ENCODE data around the gene RUNX2. TPM values are rescaled to one million over a fixed set of nuclear protein-coding genes. Genes with fewer than 3 reads are reported as not detected.

Gene RUNX2
- total and polyA plus RNA-seq, 10 donors: 0.86 to 9.4 (median 6.6) TPM

DNA sequence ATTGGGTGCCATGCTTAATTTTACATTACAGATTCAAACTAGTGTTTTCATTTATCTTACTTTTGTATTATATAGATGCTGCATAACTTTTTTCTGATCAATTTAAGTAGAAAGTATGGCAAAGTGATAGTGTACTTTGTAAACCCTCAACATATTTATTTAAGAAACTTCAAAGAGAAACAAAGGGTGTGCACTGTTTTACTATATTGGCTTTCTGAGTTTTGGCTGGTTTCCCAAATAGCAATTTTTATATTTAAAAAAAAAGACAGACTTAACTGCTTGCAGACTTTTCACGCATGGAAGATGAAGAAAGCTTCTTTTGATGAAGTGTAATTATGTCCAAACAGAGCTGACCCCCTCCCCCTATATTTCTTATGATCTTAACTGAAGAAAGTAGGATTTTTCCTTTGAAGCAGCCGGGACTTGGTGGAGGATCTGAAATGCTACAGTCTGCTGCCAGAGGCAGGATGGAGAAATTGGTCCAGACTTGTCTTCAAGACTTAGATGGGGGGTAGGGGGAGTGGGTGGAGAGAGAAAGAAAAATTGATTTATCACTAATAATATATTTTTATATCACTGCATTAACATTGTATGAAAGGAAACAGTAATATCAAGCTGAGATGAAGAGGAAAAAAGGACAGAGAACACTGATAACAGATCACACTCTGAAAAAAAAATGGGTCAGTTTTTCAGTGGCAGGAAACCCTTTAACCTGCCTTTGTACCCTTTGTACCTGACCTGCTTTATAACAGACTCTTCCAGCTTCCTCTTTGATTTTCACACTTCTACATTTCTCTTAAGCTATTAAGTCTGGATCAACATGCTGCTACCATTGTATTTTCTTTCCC, 105.6 kb downstream of the RUNX2 start:
- intact Hi-C loops (cut with DNase I; ENCODE audit: low total_unique reads): no loop called here

DNA sequence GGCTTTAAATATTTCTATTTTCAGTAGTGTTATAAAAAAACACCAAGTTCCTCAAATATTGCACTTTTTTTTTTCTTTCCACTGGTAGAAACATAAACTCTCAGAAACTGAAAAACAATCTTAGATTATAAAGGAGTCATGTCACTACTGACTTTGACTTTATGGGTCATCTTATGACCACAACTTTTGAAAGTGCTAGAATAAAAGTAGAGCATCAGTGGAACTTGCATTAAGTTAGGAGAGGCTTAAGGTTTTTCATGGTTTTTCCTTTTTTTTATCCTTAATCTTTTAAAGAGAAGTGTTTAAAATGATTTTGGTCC, 106.2 kb downstream of the RUNX2 start:
- H3K27me3 ChIP-seq (replicated peaks in 1 of 7): peaks cover 0 to 5% (median 0%) of the 10 kb centered on the region in 7 donors
- peaks cover 10 to 72% (median 32%) of the 10 kb centered on the region in 6 donors for H3K4me1 ChIP-seq
- intact Hi-C loops (cut with DNase I; ENCODE audit: low total_unique reads): no loop called here
- peak overlapping the region in 4 of 8 donors; percentile 7 to 39 (median 12) for H3K27ac ChIP-seq
- no peak for DNase-seq
- no peak for TF ChIP-seq POLR2A (IDR thresholded peaks at IDR 0.05)
- no peaks in the 10 kb centered on the region for H3K36me3 ChIP-seq
- H3K9me3 ChIP-seq: no peaks in the 10 kb centered on the region
- H3K4me3 ChIP-seq: no peak overlapping the region

More for the DNA sequence above, 105.6 kb downstream of the RUNX2 start:
- H3K9me3 ChIP-seq: no peaks in the 10 kb centered on the region
- peak overlapping the region in 4 of 8 donors; percentile 7 to 39 (median 12) for H3K27ac ChIP-seq
- H3K36me3 ChIP-seq: no peaks in the 10 kb centered on the region
- 52 to 64% (median 57%) methylated on average over 2 of the region's 2 CpGs for WGBS, 5 donors
- TF ChIP-seq CTCF (IDR thresholded peaks at IDR 0.05 in 8 of 11, conservative IDR thresholded peaks at IDR 0.05 in 3 of 11): no peak
- TF ChIP-seq POLR2A (IDR thresholded peaks at IDR 0.05): no peak
- TF ChIP-seq POLR2AphosphoS5 (IDR thresholded peaks at IDR 0.05): no peak
- peaks cover 10 to 66% (median 29%) of the 10 kb centered on the region in 6 donors for H3K4me1 ChIP-seq
- H3K4me3 ChIP-seq: no peak overlapping the region
- no peak for DNase-seq
- H3K27me3 ChIP-seq (replicated peaks in 1 of 7): peaks cover 0 to 5% (median 0%) of the 10 kb centered on the region in 7 donors

DNA sequence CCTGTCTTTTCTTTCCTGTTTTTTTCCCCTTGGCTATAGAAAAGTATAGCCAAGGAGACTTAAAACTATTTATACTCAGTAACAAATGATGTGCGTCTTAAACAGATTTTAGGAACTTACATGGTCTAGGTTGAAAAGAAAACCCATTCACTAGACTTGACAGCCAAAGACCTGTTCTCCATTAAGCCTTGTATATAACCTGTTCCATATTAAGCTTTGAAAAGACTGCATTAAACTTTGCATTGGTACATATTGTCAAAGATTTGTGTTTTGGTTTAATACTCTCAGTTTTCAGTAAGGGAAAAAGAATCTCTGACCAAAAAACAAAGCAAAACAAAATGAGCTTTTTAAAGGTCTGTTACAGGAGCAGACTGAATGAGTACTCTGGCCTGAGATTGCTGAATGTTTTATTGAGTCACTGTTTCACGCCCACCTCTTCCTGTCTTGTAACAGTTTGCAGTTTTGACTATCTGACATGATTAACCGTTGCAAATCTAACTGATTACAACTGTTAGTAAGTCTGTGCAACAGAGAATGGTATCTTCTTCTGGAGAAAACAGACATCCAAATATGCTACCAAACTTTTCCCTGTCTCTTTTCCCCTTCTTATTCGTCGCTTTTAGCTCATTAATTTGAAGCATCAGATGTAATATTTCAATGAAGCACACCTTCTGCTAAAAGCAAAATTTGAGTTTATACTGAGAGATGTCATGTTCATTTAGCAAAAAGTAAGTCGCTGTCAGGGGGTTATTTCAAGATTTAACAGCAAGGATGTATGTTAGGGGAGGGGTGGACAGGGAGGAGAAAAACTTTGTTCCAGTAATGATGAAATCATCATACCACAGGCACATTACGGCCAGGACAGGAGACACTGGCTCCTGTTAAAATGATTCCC, 108.7 kb downstream of the RUNX2 start:
- no peaks in the 10 kb centered on the region for H3K9me3 ChIP-seq
- DNase-seq: no peak

GRCh38 chr6:45437439-45437815, 109.3 kb downstream of the RUNX2 start:
- peaks cover 10 to 80% (median 31%) of the 10 kb centered on the region in 6 donors for H3K4me1 ChIP-seq
- H3K4me3 ChIP-seq: no peak overlapping the region
- no peaks in the 10 kb centered on the region for H3K36me3 ChIP-seq
- DNase-seq: no peak
- TF ChIP-seq POLR2A (IDR thresholded peaks at IDR 0.05) (no peak), POLR2AphosphoS5 (IDR thresholded peaks at IDR 0.05) (no peak), CTCF (IDR thresholded peaks at IDR 0.05 in 8 of 11, conservative IDR thresholded peaks at IDR 0.05 in 3 of 11) (no peak)
- whole genome bisulfite sequencing, 5 donors: 66 to 74% (median 68%) methylated on average over 3 of the region's 3 CpGs
- H3K9me3 ChIP-seq: no peaks in the 10 kb centered on the region
- peaks cover 0 to 5% (median 0%) of the 10 kb centered on the region in 7 donors for H3K27me3 ChIP-seq (replicated peaks in 1 of 7)
- H3K27ac ChIP-seq: peak overlapping the region in 6 of 8 donors; percentile 34 to 67 (median 58)
- intact Hi-C loops (cut with DNase I; ENCODE audit: low total_unique reads): no loop called here

More for the DNA sequence above, 108.7 kb downstream of the RUNX2 start:
- H3K4me3 ChIP-seq: no peak overlapping the region
- no peaks in the 10 kb centered on the region for H3K36me3 ChIP-seq
- 21 to 38% (median 27%) methylated on average over 7 of the region's 7 CpGs for WGBS, 5 donors
- TF ChIP-seq CTCF (IDR thresholded peaks at IDR 0.05 in 8 of 11, conservative IDR thresholded peaks at IDR 0.05 in 3 of 11) (no peak), POLR2AphosphoS5 (IDR thresholded peaks at IDR 0.05) (no peak), POLR2A (IDR thresholded peaks at IDR 0.05) (no peak)
- peaks cover 10 to 77% (median 33%) of the 10 kb centered on the region in 6 donors for H3K4me1 ChIP-seq
- intact Hi-C loops (cut with DNase I; ENCODE audit: low total_unique reads): no loop called here
- peaks cover 0 to 5% (median 0%) of the 10 kb centered on the region in 7 donors for H3K27me3 ChIP-seq (replicated peaks in 1 of 7)
- peak overlapping the region in 7 of 8 donors; percentile 10 to 67 (median 57) for H3K27ac ChIP-seq

All from spleen (tissue), 11 donors.